GM18870 (cell line): Measurements from ENCODE around the gene FRMPD4.

ENCODE experiments used
- ATAC-seq: cut with Tn5 transposase; IDR thresholded peaks from one replicate; pipeline ENCODE4 v1.9.1; 2021; ENCODE audit warnings: moderate library complexity; ENCODE audit not compliant: unreplicated experiment

FRMPD4 gene

GRCh38 chrX:12360383-12360782, 222.1 kb downstream of the FRMPD4 start:
- no peak for ATAC-seq

GRCh38 chrX:12360986-12361598, 222.8 kb downstream of the FRMPD4 start:
- no peak for ATAC-seq

GRCh38 chrX:12363216-12363615, 224.9 kb downstream of the FRMPD4 start:
- ATAC-seq: no peak

GRCh38 chrX:12366440-12366839, 228.2 kb downstream of the FRMPD4 start:
- no peak for ATAC-seq

- no peak for ATAC-seq
Measured at GRCh38 chrX:12367254-12367653, 229.0 kb downstream of the FRMPD4 start.

GRCh38 chrX:12370497-12370986, 232.3 kb downstream of the FRMPD4 start:
- no peak for ATAC-seq

- ATAC-seq: no peak
Measured at GRCh38 chrX:12372111-12372510, 233.8 kb downstream of the FRMPD4 start.

GRCh38 chrX:12374286-12374685, 236.0 kb downstream of the FRMPD4 start:
- no peak for ATAC-seq

- ATAC-seq: no peak
Measured at GRCh38 chrX:12378253-12378652, 240.0 kb downstream of the FRMPD4 start.

GRCh38 chrX:12378706-12379105, 240.4 kb downstream of the FRMPD4 start:
- no peak for ATAC-seq

GRCh38 chrX:12379671-12380070, 241.4 kb downstream of the FRMPD4 start:
- ATAC-seq: no peak

- ATAC-seq: no peak
Measured at GRCh38 chrX:12383196-12383595, 244.9 kb downstream of the FRMPD4 start.

- no peak for ATAC-seq
Measured at GRCh38 chrX:12390301-12390700, 252.0 kb downstream of the FRMPD4 start.

- no peak for ATAC-seq
Measured at GRCh38 chrX:12396584-12396983, 258.3 kb downstream of the FRMPD4 start.

GRCh38 chrX:12400218-12400617, 261.9 kb downstream of the FRMPD4 start:
- no peak for ATAC-seq

- no peak for ATAC-seq
Measured at GRCh38 chrX:12401252-12401651, 263.0 kb downstream of the FRMPD4 start.

GRCh38 chrX:12403474-12404082, 265.3 kb downstream of the FRMPD4 start:
- ATAC-seq: no peak

GRCh38 chrX:12405306-12405705, 267.0 kb downstream of the FRMPD4 start:
- ATAC-seq: no peak

- ATAC-seq: no peak
Measured at GRCh38 chrX:12410523-12410922, 272.2 kb downstream of the FRMPD4 start.

GRCh38 chrX:12411831-12412230, 273.6 kb downstream of the FRMPD4 start:
- ATAC-seq: no peak

- ATAC-seq: no peak
Measured at GRCh38 chrX:12412561-12412960, 274.3 kb downstream of the FRMPD4 start.

GRCh38 chrX:12419591-12419990, 281.3 kb downstream of the FRMPD4 start:
- ATAC-seq: no peak

- no peak for ATAC-seq
Measured at GRCh38 chrX:12421918-12422317, 283.6 kb downstream of the FRMPD4 start.
